Fibroblast of lung (primary cell): ENCODE data around the gene SPATA16. TPM values are rescaled to one million over a fixed set of nuclear protein-coding genes. Genes with fewer than 3 reads are reported as not detected.

ENCODE experiments used
- DNase-seq, 2 donors: peaks; one replicate each; pipeline versions ENCODE4 v3.0.0 to v3.0.0-alpha.2; 2010; ENCODE audit warnings: low read depth in 2 of 2
- H2AFZ ChIP-seq: 2 replicates; pipeline ENCODE4 v1.5.1; 2012; ENCODE audit warnings: low read length, control low read depth, inconsistent platforms
- H3K27ac ChIP-seq: 2 replicates; pipeline ENCODE4 v1.5.1; 2011; ENCODE audit warnings: low read length, control low read depth; ENCODE audit not compliant: insufficient read depth
- H3K27me3 ChIP-seq: 2 replicates; pipeline ENCODE4 v1.5.1; 2011; ENCODE audit warnings: mild to moderate bottlenecking, low read length; ENCODE audit not compliant: control insufficient read depth, insufficient read depth
- H3K36me3 ChIP-seq: 2 replicates; pipeline ENCODE4 v1.5.1; 2011; ENCODE audit warnings: low read length; ENCODE audit not compliant: control insufficient read depth, insufficient read depth
- H3K4me1 ChIP-seq: 2 replicates; pipeline ENCODE4 v1.5.1; 2011; ENCODE audit warnings: low read length; ENCODE audit not compliant: control insufficient read depth, insufficient read depth; ENCODE audit errors: extremely low read depth
- H3K4me2 ChIP-seq: 2 replicates; pipeline ENCODE4 v1.5.1; 2011; ENCODE audit warnings: low read length, control low read depth; ENCODE audit not compliant: insufficient read depth; ENCODE audit errors: extremely low read depth
- H3K4me3 ChIP-seq, 4 experiments: fragments of 200-600 bp in 1 of 4; sonication (generic) in 1 of 4; replicated peaks in 1 of 4; 2 replicates each; pipeline ENCODE4 v1.5.1; 2011 to 2016; ENCODE audit warnings: low read length in 4 of 4, low read depth in 3 of 4, mild to moderate bottlenecking in 3 of 4, control low read depth in 2 of 4, inconsistent platforms in 1 of 4, mixed read lengths in 1 of 4; ENCODE audit not compliant: insufficient read depth in 1 of 4; ENCODE audit errors: control extremely low read depth in 1 of 4
- H3K79me2 ChIP-seq: 2 replicates; pipeline ENCODE4 v1.5.1; 2012; ENCODE audit warnings: mild to moderate bottlenecking, low read length, inconsistent platforms; ENCODE audit not compliant: control insufficient read depth, insufficient read depth
- H3K9ac ChIP-seq: 2 replicates; pipeline ENCODE4 v1.5.1; 2011; ENCODE audit warnings: mild to moderate bottlenecking, low read length, control low read depth; ENCODE audit not compliant: insufficient read depth
- H3K9me3 ChIP-seq: 2 replicates; pipeline ENCODE4 v1.5.1; 2012; ENCODE audit warnings: low read depth, low read length; ENCODE audit not compliant: control insufficient read depth, insufficient read depth
- H4K20me1 ChIP-seq: 2 replicates; pipeline ENCODE4 v1.5.1; 2011; ENCODE audit warnings: low read length; ENCODE audit not compliant: control insufficient read depth, insufficient read depth; ENCODE audit errors: extremely low read depth
- CTCF ChIP-seq, 2 donors: IDR thresholded peaks in 1 of 2; conservative IDR thresholded peaks in 1 of 2; 1 replicate in 1 of 2; 2 replicates in 1 of 2; pipeline ENCODE4 v1.5.1; 2011 to 2012; ENCODE audit warnings: low read length in 2 of 2, control low read depth in 1 of 2, inconsistent platforms in 1 of 2, low read depth in 1 of 2, mild to moderate bottlenecking in 1 of 2
- EZH2 ChIP-seq: IDR thresholded peaks from 2 replicates; pipeline ENCODE4 v1.5.1; 2012; ENCODE audit warnings: low read length, control low read depth, mild to moderate bottlenecking; ENCODE audit errors: missing control alignments
- polyA plus RNA-seq, 2 donors: library from polyadenylated mRNA; depleted of rRNA in 1 of 2; stranded (reverse) in 1 of 2; unstranded in 1 of 2; fragments of >200 nt; gene quantifications; 2 replicates each; pipeline ENCODE4 v1.2.1, GENCODE V29; 2011 to 2012; ENCODE audit warnings: missing spikeins in 1 of 2
- total RNA-seq: library from RNA; depleted of rRNA; stranded (reverse); fragments of >200 nt; gene quantifications from 2 replicates; pipeline ENCODE4 v1.2.1, GENCODE V29; 2014

Gene SPATA16
- total and polyA plus RNA-seq, 2 donors (not counting 1 experiment from before 2014, with no cell fraction given), result not detected

GRCh38 chr3:172846706-172847105 is 294.3 kb downstream of the SPATA16 start:
- H3K27ac ChIP-seq, result no peak overlapping the region
- H3K9me3 ChIP-seq, result no peaks in the 10 kb centered on the region
- TF ChIP-seq CTCF (conservative IDR thresholded peaks at IDR 0.05 in 1 of 2, IDR thresholded peaks at IDR 0.05 in 1 of 2; ENCODE audit: low read depth in 1 of 2, low read length in 2 of 2), result no peak
- no peak for TF ChIP-seq EZH2
- no peaks in the 10 kb centered on the region for H3K4me1 ChIP-seq
- no peak overlapping the region for H3K9ac ChIP-seq
- H3K4me3 ChIP-seq, result no peak overlapping the region
- DNase-seq, result peak in 1 of 2 donors; percentile 87
- no peaks in the 10 kb centered on the region for H4K20me1 ChIP-seq
- H3K4me2 ChIP-seq, result no peak overlapping the region
- H3K36me3 ChIP-seq, result no peaks in the 10 kb centered on the region
- H3K27me3 ChIP-seq, result peaks cover 3% of the 10 kb centered on the region
- H3K79me2 ChIP-seq, result no peaks in the 10 kb centered on the region
- no peak overlapping the region for H2AFZ ChIP-seq

GRCh38 chr3:172846103-172846561 is 294.9 kb downstream of the SPATA16 start:
- Histone ChIP-seq H3K4me3 (no peak overlapping the region), H3K36me3 (no peaks in the 10 kb centered on the region), H3K9me3 (no peaks in the 10 kb centered on the region), H3K4me2 (no peak overlapping the region), H3K4me1 (no peaks in the 10 kb centered on the region), H4K20me1 (no peaks in the 10 kb centered on the region), H3K79me2 (no peaks in the 10 kb centered on the region), H2AFZ (no peak overlapping the region), H3K9ac (no peak overlapping the region), H3K27ac (no peak overlapping the region), H3K27me3 (peaks cover 3% of the 10 kb centered on the region)
- DNase-seq, result peak in 1 of 2 donors; percentile 5
- TF ChIP-seq CTCF (conservative IDR thresholded peaks at IDR 0.05 in 1 of 2, IDR thresholded peaks at IDR 0.05 in 1 of 2; ENCODE audit: low read depth in 1 of 2, low read length in 2 of 2), result no peak
- TF ChIP-seq EZH2, result no peak

GRCh38 chr3:172844428-172844827 is 296.6 kb downstream of the SPATA16 start:
- no peak overlapping the region for H3K27ac ChIP-seq
- no peak overlapping the region for H3K4me3 ChIP-seq
- no peak overlapping the region for H3K9ac ChIP-seq
- H3K4me2 ChIP-seq, result no peak overlapping the region
- no peak overlapping the region for H2AFZ ChIP-seq
- no peaks in the 10 kb centered on the region for H3K36me3 ChIP-seq
- no peaks in the 10 kb centered on the region for H3K79me2 ChIP-seq
- no peaks in the 10 kb centered on the region for H4K20me1 ChIP-seq
- no peak for DNase-seq
- peaks cover 3% of the 10 kb centered on the region for H3K27me3 ChIP-seq
- H3K9me3 ChIP-seq, result no peaks in the 10 kb centered on the region
- TF ChIP-seq EZH2 (no peak), CTCF (conservative IDR thresholded peaks at IDR 0.05 in 1 of 2, IDR thresholded peaks at IDR 0.05 in 1 of 2; ENCODE audit: low read depth in 1 of 2, low read length in 2 of 2) (no peak)
- H3K4me1 ChIP-seq, result no peaks in the 10 kb centered on the region
